HUES64 (cell line): ENCODE data around the gene JAKMIP3. TPM values are rescaled to one million over a fixed set of nuclear protein-coding genes. Genes with fewer than 3 reads are reported as not detected.
A peak's percentile ranks its signal among the peaks of the same experiment; 100 is the strongest.

Source experiments
- H3K27ac ChIP-seq: 2 replicates; pipeline ENCODE4 v1.7.0; 2013; ENCODE audit warnings: low read depth, low read length, inconsistent platforms
- H3K27me3 ChIP-seq: 2 replicates; pipeline ENCODE4 v1.6.1; 2013; ENCODE audit warnings: mild to moderate bottlenecking, low read length; ENCODE audit not compliant: insufficient read depth
- H3K36me3 ChIP-seq: 2 replicates; pipeline ENCODE4 v1.6.1; 2013; ENCODE audit warnings: mild to moderate bottlenecking, low read length; ENCODE audit not compliant: insufficient read depth
- H3K4me1 ChIP-seq: 2 replicates; pipeline ENCODE4 v1.6.1; 2013; ENCODE audit warnings: mild to moderate bottlenecking, low read length, moderate library complexity; ENCODE audit not compliant: insufficient read depth
- H3K4me3 ChIP-seq: 2 replicates; pipeline ENCODE4 v1.5.1; 2013; ENCODE audit warnings: mild to moderate bottlenecking, low read length, moderate library complexity
- H3K9ac ChIP-seq: 2 replicates; pipeline ENCODE4 v1.6.1; 2013; ENCODE audit warnings: mild to moderate bottlenecking, low read depth, low read length
- H3K9me3 ChIP-seq: 2 replicates; pipeline ENCODE4 v1.6.1; 2013; ENCODE audit warnings: low read depth, low read length; ENCODE audit not compliant: insufficient read depth
- WGBS: fragments of 150-250, 120-280 bp; methylation state at CpG from one replicate; pipeline ENCODE4 v1.1.7; 2013; ENCODE audit warnings: missing lambda C conversion rate; 5-methylcytosine and 5-hydroxymethylcytosine counted together
- polyA plus RNA-seq, 2 experiments: library from polyadenylated mRNA; stranded (reverse); fragments of 50-300 nt; gene quantifications; one replicate each; pipeline ENCODE4 v1.2.3, GENCODE V29; 2013

Gene JAKMIP3
- 0.50 TPM for polyA plus RNA-seq (2013, experiment 1 of 2)
- polyA plus RNA-seq (2013, experiment 2 of 2): 0.38 TPM

DNA sequence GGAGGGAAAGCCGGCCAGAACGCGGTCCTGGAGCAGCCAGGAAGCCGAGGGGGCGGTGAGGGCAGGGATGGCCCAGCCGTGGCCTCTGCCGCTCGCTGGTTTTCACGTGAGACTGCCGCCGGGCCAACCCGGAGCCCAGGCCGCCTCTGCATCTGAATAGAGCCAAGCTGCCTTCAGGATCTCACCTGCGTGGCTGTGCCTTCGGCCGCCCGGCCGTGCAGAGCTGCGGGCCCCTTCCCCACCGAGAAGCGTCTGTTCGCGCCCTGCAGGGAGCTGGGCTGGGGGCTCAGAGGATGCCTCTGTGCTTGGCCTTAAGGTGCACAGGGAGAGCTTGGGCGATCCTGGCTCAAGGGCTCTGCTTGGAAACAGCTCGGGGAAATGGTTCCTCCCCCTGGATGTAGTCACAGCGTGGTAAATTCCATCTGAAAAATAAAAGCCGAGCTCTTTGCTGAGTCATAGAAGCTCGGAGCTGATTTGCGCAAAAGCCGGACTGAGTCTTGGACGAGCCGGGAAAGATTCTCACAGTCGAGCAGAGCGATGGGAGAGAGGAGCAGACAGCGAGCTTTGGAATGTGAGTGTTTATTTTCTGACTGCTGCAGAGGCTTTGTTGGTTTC, at the start of gene JAKMIP3:
JAKMIP3 (plus strand) TSS at position 456 of the 615 bp plus-strand sequence. CDS start 38,863 bp downstream, outside the sequence.
- H3K4me3 ChIP-seq: peak within 1 kb of the TSS; percentile 19
- no peak within 1 kb of the TSS for H3K27ac ChIP-seq
- WGBS: 24% methylated on average over 35 of the region's 35 CpGs
- no peaks in the 10 kb centered on the region for H3K36me3 ChIP-seq
- peak within 1 kb of the TSS; percentile 16; the same call in 1 of the 2 replicates for H3K9ac ChIP-seq
- H3K9me3 ChIP-seq: no peaks in the 10 kb centered on the region
- no peaks in the 10 kb centered on the region for H3K27me3 ChIP-seq
- H3K4me1 ChIP-seq: peaks cover 10% of the 10 kb centered on the region

- Histone ChIP-seq H3K9me3 (no peaks in the 10 kb centered on the region), H3K4me3 (no peak overlapping the region), H3K36me3 (no peaks in the 10 kb centered on the region), H3K27me3 (no peaks in the 10 kb centered on the region), H3K4me1 (peaks cover 6% of the 10 kb centered on the region), H3K27ac (no peak overlapping the region), H3K9ac (no peak overlapping the region)
- 78% methylated on average over 6 of the region's 6 CpGs for WGBS
These were observed 49.2 kb upstream of the JAKMIP3 start for GRCh38 chr10:132016514-132016913.

DNA sequence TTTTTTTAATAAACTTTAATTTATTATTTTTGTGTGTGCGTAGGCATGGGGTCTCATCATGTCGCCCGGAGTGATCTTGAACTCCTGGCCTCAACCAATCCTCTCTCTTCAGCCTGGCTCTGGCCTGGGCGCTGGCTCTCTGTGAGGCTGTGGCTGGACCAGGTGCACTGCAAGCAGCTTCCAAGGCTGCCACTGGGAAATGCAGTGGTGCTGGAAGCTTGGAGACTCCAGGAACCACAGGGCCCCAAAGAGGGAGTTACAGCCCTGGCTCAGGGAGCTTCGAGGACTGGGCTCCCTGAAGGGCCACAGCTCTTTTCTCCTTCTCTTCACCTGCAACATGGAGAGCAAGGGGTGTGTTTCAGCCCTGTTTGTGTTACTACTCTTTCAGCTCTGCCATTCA, 47.3 kb upstream of the JAKMIP3 start:
- H3K4me3 ChIP-seq: no peak overlapping the region
- peaks cover 6% of the 10 kb centered on the region for H3K4me1 ChIP-seq
- H3K27ac ChIP-seq: no peak overlapping the region
- whole genome bisulfite sequencing: 85% methylated on average over 5 of the region's 5 CpGs
- no peaks in the 10 kb centered on the region for H3K36me3 ChIP-seq
- H3K9me3 ChIP-seq: no peaks in the 10 kb centered on the region
- peaks cover 4% of the 10 kb centered on the region for H3K27me3 ChIP-seq
- no peak overlapping the region for H3K9ac ChIP-seq

- WGBS: 97% methylated on average over 7 of the region's 7 CpGs
- no peak overlapping the region for H3K27ac ChIP-seq
These were observed 46.4 kb upstream of the JAKMIP3 start for GRCh38 chr10:132019366-132019765.

GRCh38 chr10:132020456-132020855, 45.3 kb upstream of the JAKMIP3 start:
- Histone ChIP-seq H3K9ac (no peak overlapping the region), H3K27ac (no peak overlapping the region), H3K4me1 (peaks cover 9% of the 10 kb centered on the region), H3K27me3 (peaks cover 15% of the 10 kb centered on the region), H3K9me3 (no peaks in the 10 kb centered on the region), H3K36me3 (no peaks in the 10 kb centered on the region), H3K4me3 (no peak overlapping the region)
- 81% methylated on average over 13 of the region's 13 CpGs for WGBS

More at GRCh38 chr10:132019366-132019765, 46.4 kb upstream of the JAKMIP3 start:
- Histone ChIP-seq H3K4me1 (peaks cover 9% of the 10 kb centered on the region), H3K9ac (no peak overlapping the region), H3K9me3 (no peaks in the 10 kb centered on the region), H3K36me3 (no peaks in the 10 kb centered on the region), H3K27me3 (peaks cover 13% of the 10 kb centered on the region), H3K4me3 (no peak overlapping the region)

GRCh38 chr10:132021046-132021445, 44.7 kb upstream of the JAKMIP3 start:
- Histone ChIP-seq H3K9me3 (no peaks in the 10 kb centered on the region), H3K27me3 (peaks cover 15% of the 10 kb centered on the region), H3K27ac (no peak overlapping the region), H3K4me3 (no peak overlapping the region), H3K9ac (no peak overlapping the region), H3K4me1 (peaks cover 9% of the 10 kb centered on the region), H3K36me3 (no peaks in the 10 kb centered on the region)
- 95% methylated on average over 24 of the region's 24 CpGs for WGBS

DNA sequence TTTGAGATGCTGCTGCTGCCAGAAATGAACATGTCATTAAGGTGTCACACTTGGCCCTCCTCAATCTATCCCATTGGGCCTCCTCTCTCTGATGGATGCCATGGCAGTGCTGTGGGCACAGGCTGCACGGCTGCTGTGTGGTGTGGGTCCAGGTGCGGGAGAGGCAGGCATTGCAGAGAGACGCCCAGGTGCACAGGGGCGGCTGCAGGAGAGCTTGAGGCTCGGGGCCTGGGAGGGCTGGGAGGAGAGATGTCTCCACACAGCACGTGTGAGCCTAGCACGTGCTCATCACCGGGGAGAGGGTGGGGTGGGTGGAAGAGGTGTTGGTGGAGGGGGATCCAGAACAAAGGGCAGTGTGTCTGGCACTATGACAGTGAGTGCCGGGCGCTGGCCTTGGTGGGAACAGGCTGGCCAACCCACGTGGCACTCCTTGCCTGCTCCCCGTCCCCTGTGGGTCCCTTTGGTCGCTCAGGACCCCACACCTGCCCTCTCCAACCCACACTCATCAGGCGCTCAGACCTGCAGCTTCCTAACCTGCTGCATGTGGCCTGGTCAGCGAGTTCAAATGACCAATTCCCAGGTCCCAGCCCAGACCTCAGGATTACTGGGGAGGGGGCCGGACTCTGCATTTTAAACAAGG, 44.1 kb upstream of the JAKMIP3 start:
- no peaks in the 10 kb centered on the region for H3K36me3 ChIP-seq
- WGBS: 89% methylated on average over 16 of the region's 16 CpGs
- H3K9ac ChIP-seq: no peak overlapping the region
- no peak overlapping the region for H3K4me3 ChIP-seq
- no peak overlapping the region for H3K27ac ChIP-seq
- H3K27me3 ChIP-seq: peaks cover 15% of the 10 kb centered on the region
- no peaks in the 10 kb centered on the region for H3K9me3 ChIP-seq
- peaks cover 6% of the 10 kb centered on the region for H3K4me1 ChIP-seq

DNA sequence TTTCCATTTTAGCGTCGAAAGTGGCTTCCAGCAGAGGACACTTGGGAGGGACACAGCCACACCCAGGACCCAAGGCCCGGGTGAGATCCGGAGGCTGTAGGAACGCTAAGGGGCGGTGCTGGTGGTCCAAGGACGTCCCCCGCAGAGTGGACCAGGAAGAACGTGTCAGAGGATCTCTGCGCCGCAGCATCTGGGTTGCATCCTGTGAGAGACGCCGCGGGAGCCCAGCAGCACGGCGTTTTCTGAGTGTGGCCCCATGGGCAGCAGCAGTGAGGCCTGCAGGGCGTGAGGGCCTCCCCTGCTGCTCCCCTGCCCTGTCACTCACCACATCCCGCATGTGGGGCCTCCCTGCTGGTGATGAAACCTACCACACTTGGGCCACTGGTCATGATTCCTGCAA, 43.5 kb upstream of the JAKMIP3 start:
- Histone ChIP-seq H3K36me3 (no peaks in the 10 kb centered on the region), H3K27me3 (peaks cover 15% of the 10 kb centered on the region), H3K4me3 (no peak overlapping the region), H3K9ac (no peak overlapping the region), H3K4me1 (0 out of 2 replicates have a peak, but pooled peaks cover 3% of the 10 kb centered on the region), H3K27ac (no peak overlapping the region), H3K9me3 (no peaks in the 10 kb centered on the region)
- WGBS: 91% methylated on average over 18 of the region's 18 CpGs

GRCh38 chr10:132023092-132023811, 42.5 kb upstream of the JAKMIP3 start:
- 0 out of 2 replicates have a peak, but pooled peaks cover 3% of the 10 kb centered on the region for H3K4me1 ChIP-seq
- no peak overlapping the region for H3K27ac ChIP-seq
- WGBS: 36% methylated on average over 36 of the region's 36 CpGs

DNA sequence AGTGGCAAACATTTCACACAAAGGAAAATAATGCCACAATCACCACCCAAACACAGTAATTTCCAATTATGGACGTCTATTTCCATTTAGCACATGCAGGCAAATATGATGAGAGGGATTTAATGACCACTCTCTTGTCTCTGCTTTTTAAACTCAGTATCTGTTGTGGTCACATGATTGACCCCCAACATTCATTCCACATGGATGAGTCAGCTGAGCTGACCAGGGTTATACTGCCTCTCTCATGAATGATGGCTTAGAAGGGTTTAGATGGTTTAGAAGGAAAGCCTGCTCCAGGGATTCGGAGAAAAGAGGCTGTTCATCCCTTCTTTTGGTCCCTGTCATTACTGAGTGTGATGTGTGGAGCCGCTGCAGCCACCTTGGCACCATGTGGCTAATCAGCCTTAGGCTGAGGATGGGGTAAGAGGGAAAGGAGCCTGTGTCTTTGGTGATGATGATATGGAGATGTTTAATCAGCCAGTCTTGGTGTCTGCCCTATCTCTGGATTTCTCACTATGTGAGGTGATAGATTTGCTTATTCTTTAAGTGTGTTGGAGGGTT, 38.2 kb upstream of the JAKMIP3 start:
- Histone ChIP-seq H3K36me3 (no peaks in the 10 kb centered on the region), H3K27me3 (peaks cover 15% of the 10 kb centered on the region), H3K4me1 (0 out of 2 replicates have a peak, but pooled peaks cover 3% of the 10 kb centered on the region), H3K9me3 (no peaks in the 10 kb centered on the region), H3K4me3 (no peak overlapping the region), H3K9ac (no peak overlapping the region), H3K27ac (no peak overlapping the region)
- 80% methylated on average over 3 of the region's 3 CpGs for WGBS

More at GRCh38 chr10:132023092-132023811, 42.5 kb upstream of the JAKMIP3 start:
- Histone ChIP-seq H3K9me3 (no peaks in the 10 kb centered on the region), H3K36me3 (no peaks in the 10 kb centered on the region), H3K4me3 (no peak overlapping the region; the same call in 1 of the 2 replicates), H3K27me3 (peaks cover 15% of the 10 kb centered on the region), H3K9ac (no peak overlapping the region)

GRCh38 chr10:132028706-132029105, 37.0 kb upstream of the JAKMIP3 start:
- H3K4me1 ChIP-seq: 0 out of 2 replicates have a peak, but pooled peaks cover under 1% of the 10 kb centered on the region
- H3K4me3 ChIP-seq: no peak overlapping the region
- WGBS: 91% methylated on average over 5 of the region's 6 CpGs
- no peaks in the 10 kb centered on the region for H3K9me3 ChIP-seq
- H3K27me3 ChIP-seq: peaks cover 15% of the 10 kb centered on the region
- no peak overlapping the region for H3K27ac ChIP-seq
- no peaks in the 10 kb centered on the region for H3K36me3 ChIP-seq
- no peak overlapping the region for H3K9ac ChIP-seq
